GM21825 (cell line): ENCODE results near the gene NSFL1C.
"Not testable (repeated sequence)": the region's sequence is repeated elsewhere in the genome, so short reads cannot be mapped to it uniquely, and the experiment has no call there.

Experiments used
- ATAC-seq: cut with Tn5 transposase; IDR thresholded peaks from one replicate; pipeline ENCODE4 v1.9.1; 2021; ENCODE audit warnings: mild to moderate bottlenecking, moderate library complexity; ENCODE audit not compliant: unreplicated experiment

NSFL1C gene

GRCh38 chr20:1427457-1428054 is 39.1 kb downstream of the NSFL1C start:
- no peak for ATAC-seq

GRCh38 chr20:1426231-1426849 is 40.3 kb downstream of the NSFL1C start:
- ATAC-seq: no peak

- ATAC-seq: no peak
These were observed 42.3 kb downstream of the NSFL1C start for GRCh38 chr20:1424336-1424735.

- no peak for ATAC-seq
These were observed 43.0 kb downstream of the NSFL1C start for GRCh38 chr20:1423625-1424106.

- no peak for ATAC-seq
These were observed 43.4 kb downstream of the NSFL1C start for GRCh38 chr20:1423206-1423605.

GRCh38 chr20:1422753-1423152 is 43.9 kb downstream of the NSFL1C start:
- ATAC-seq: no peak

GRCh38 chr20:1420066-1420465 is 46.6 kb downstream of the NSFL1C start:
- ATAC-seq: no peak

- ATAC-seq: no peak
These were observed 48.3 kb downstream of the NSFL1C start for GRCh38 chr20:1418350-1418749.

- no peak for ATAC-seq
These were observed 48.9 kb downstream of the NSFL1C start for GRCh38 chr20:1417790-1418189.

GRCh38 chr20:1417273-1417672 is 49.4 kb downstream of the NSFL1C start:
- no peak for ATAC-seq

- no peak for ATAC-seq
These were observed 50.8 kb downstream of the NSFL1C start for GRCh38 chr20:1415667-1416468.

- no peak for ATAC-seq
These were observed 51.7 kb downstream of the NSFL1C start for GRCh38 chr20:1414982-1415381.

GRCh38 chr20:1405801-1406200 is 60.8 kb downstream of the NSFL1C start:
- ATAC-seq: no peak

- no peak for ATAC-seq
These were observed 63.0 kb downstream of the NSFL1C start for GRCh38 chr20:1403624-1404023.

- no peak for ATAC-seq
These were observed 64.5 kb downstream of the NSFL1C start for GRCh38 chr20:1402149-1402548.

- ATAC-seq: no peak
These were observed 65.2 kb downstream of the NSFL1C start for GRCh38 chr20:1401451-1401907.

- not testable (repeated sequence) for ATAC-seq
These were observed 66.8 kb downstream of the NSFL1C start for GRCh38 chr20:1399678-1400366.

- not testable (repeated sequence) for ATAC-seq
These were observed 68.5 kb downstream of the NSFL1C start for GRCh38 chr20:1398185-1398584.

GRCh38 chr20:1397710-1398109 is 68.9 kb downstream of the NSFL1C start:
- no peak for ATAC-seq

- no peak for ATAC-seq
These were observed 69.9 kb downstream of the NSFL1C start for GRCh38 chr20:1396702-1397101.

GRCh38 chr20:1396264-1396663 is 70.4 kb downstream of the NSFL1C start:
- ATAC-seq: no peak
